Ishikawa (cell line): Measurements from ENCODE around the gene NKAIN2.
A peak's percentile ranks its signal among the peaks of the same experiment; 100 is the strongest.

ENCODE experiments used
- CEBPB ChIP-seq: IDR thresholded peaks from 2 replicates; pipeline ENCODE4 v1.6.1; 2012
- CREB1 ChIP-seq: IDR thresholded peaks from 2 replicates; pipeline ENCODE4 v1.6.1; 2012; ENCODE audit warnings: low read depth
- EGR1 ChIP-seq: IDR thresholded peaks from 2 replicates; pipeline ENCODE4 v1.6.1; 2012
- EP300 ChIP-seq: IDR thresholded peaks from 2 replicates; pipeline ENCODE4 v1.6.1; 2012; ENCODE audit warnings: borderline replicate concordance
- FOXM1 ChIP-seq: IDR thresholded peaks from 2 replicates; pipeline ENCODE4 v1.6.1; 2012; ENCODE audit warnings: low read depth, borderline replicate concordance
- MAX ChIP-seq: IDR thresholded peaks from 2 replicates; pipeline ENCODE4 v1.6.1; 2012
- NFIC ChIP-seq: IDR thresholded peaks from 2 replicates; pipeline ENCODE4 v1.6.1; 2012
- RAD21 ChIP-seq: IDR thresholded peaks from 2 replicates; pipeline ENCODE4 v1.6.1; 2012; ENCODE audit warnings: low read depth
- REST ChIP-seq: IDR thresholded peaks from 2 replicates; pipeline ENCODE4 v1.6.1; 2012; ENCODE audit warnings: low read depth, mild to moderate bottlenecking
- TAF1 ChIP-seq: IDR thresholded peaks from 2 replicates; pipeline ENCODE4 v1.6.1; 2012; ENCODE audit warnings: low read depth, mild to moderate bottlenecking
- TCF12 ChIP-seq: IDR thresholded peaks from 2 replicates; pipeline ENCODE4 v1.6.1; 2012; ENCODE audit warnings: low read depth
- TEAD4 ChIP-seq: IDR thresholded peaks from 2 replicates; pipeline ENCODE4 v1.6.1; 2012
- USF1 ChIP-seq: IDR thresholded peaks from 2 replicates; pipeline ENCODE4 v1.6.1; 2012
- YY1 ChIP-seq: IDR thresholded peaks from 2 replicates; pipeline ENCODE4 v1.6.1; 2012; ENCODE audit warnings: low read depth
- ZBTB7A ChIP-seq: IDR thresholded peaks from 2 replicates; pipeline ENCODE4 v1.6.1; 2012; ENCODE audit warnings: low read depth

The NKAIN2 gene

GRCh38 chr6:124868481-124868880 is 1064.8 kb downstream of the NKAIN2 start:
- TF ChIP-seq EGR1 (no peak), CEBPB (no peak), RAD21 (no peak), CREB1 (no peak), EP300 (no peak), YY1 (no peak), FOXM1 (no peak), NFIC (no peak), TAF1 (no peak), USF1 (no peak), ZBTB7A (no peak), TEAD4 (no peak), MAX (no peak), REST (no peak), TCF12 (no peak)

- TF ChIP-seq YY1: no peak
- TF ChIP-seq CEBPB: no peak
- TF ChIP-seq REST: no peak
- no peak for TF ChIP-seq EGR1
- no peak for TF ChIP-seq ZBTB7A
- no peak for TF ChIP-seq CREB1
- TF ChIP-seq TAF1: no peak
- TF ChIP-seq TCF12: no peak
- TF ChIP-seq EP300: no peak
- no peak for TF ChIP-seq TEAD4
- no peak for TF ChIP-seq FOXM1
- TF ChIP-seq MAX: no peak
- no peak for TF ChIP-seq NFIC
- no peak for TF ChIP-seq USF1
- TF ChIP-seq RAD21: no peak
These were observed 1065.8 kb downstream of the NKAIN2 start for GRCh38 chr6:124869416-124869815.

- TF ChIP-seq RAD21 (peak; percentile 94), ZBTB7A (no peak)
These were observed 1067.2 kb downstream of the NKAIN2 start for GRCh38 chr6:124870611-124871459.

GRCh38 chr6:124872361-124873065 is 1068.8 kb downstream of the NKAIN2 start:
- no peak for TF ChIP-seq TEAD4
- TF ChIP-seq RAD21: no peak
- no peak for TF ChIP-seq CEBPB

GRCh38 chr6:124873066-124873410 is 1069.4 kb downstream of the NKAIN2 start:
- TF ChIP-seq NFIC: no peak
- TF ChIP-seq RAD21: no peak
- TF ChIP-seq USF1: no peak
- no peak for TF ChIP-seq CEBPB
- no peak for TF ChIP-seq TEAD4
- TF ChIP-seq ZBTB7A: no peak
- TF ChIP-seq FOXM1: no peak
- TF ChIP-seq CREB1: no peak
- TF ChIP-seq REST: no peak
- no peak for TF ChIP-seq TCF12
- TF ChIP-seq YY1: no peak
- no peak for TF ChIP-seq TAF1
